Measurements from ENCODE around the gene ASRGL1.
"Not testable (repeated sequence)": the region's sequence is repeated elsewhere in the genome, so short reads cannot be mapped to it uniquely, and the experiment has no call there.

The ASRGL1 gene

DNA sequence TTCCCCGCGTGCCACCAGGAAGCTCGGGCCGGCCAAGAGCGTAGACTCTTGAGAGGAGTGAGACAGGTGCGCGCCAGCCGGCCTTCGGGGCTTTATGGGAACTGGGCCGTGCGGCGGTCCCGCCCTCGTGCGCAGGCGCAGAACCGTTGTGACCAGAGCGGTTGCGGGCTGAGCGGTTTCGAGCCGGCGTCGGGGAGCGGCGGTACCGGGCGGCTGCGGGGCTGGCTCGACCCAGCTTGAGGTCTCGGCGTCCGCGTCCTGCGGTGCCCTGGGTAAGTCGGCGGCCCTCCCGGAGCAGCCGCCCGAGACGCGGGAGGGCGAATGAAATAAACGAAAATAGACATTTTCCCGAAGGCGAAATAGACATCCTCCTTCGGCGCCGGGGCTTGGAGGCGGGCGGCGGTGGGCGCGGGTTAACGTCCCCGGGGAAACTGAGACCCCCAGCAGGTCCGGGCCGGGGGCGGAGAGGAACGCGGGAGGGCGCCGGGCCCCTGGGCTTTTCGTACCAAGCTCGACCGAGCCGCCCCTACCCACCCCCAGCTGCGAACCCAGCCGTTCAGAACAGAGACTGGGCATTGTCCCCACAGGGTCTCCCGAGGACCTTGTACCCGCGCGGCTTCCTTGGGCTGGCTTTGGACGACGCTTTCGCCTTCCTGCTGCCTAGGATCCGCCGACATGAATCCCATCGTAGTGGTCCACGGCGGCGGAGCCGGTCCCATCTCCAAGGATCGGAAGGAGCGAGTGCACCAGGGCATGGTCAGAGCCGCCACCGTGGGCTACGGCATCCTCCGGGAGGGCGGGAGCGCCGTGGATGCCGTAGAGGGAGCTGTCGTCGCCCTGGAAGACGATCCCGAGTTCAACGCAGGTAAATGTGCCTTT lies at the start of gene ASRGL1:
TSS of gene ASRGL1 (plus strand) at position 146 of the 879 bp plus-strand sequence. CDS start at position 676, 530 bp downstream.
- DNase-seq, result peak; percentile 85

- DNase-seq, result no peak
Measured at GRCh38 chr11:62295504-62295903, 41.7 kb upstream of the ASRGL1 start.

DNA sequence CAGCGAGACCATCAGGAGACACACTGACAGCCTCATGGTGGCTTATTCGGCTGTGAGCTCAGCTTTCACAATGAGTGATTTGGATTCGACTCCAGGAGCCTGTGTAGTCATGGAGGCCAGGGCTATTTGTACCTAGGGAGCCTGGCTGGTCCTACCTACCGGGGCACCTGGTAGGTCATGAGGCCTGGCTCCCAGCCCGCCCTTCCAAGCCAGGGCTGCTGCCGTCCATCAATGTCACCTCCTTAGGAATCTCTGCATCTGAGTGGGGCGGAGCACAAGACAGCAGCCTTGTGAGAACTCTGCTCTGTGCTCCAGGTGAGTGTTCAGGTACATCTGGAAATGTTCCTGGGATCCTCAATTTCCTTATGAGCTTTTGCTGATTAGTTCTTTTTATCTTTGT lies 38.3 kb upstream of the ASRGL1 start, which contains the start of gene SCGB1D4:
TSS of gene SCGB1D4 (minus strand) at position 101 of the 400 bp plus-strand sequence. CDS start at position 36, 65 bp downstream.
- DNase-seq, result no peak

DNA sequence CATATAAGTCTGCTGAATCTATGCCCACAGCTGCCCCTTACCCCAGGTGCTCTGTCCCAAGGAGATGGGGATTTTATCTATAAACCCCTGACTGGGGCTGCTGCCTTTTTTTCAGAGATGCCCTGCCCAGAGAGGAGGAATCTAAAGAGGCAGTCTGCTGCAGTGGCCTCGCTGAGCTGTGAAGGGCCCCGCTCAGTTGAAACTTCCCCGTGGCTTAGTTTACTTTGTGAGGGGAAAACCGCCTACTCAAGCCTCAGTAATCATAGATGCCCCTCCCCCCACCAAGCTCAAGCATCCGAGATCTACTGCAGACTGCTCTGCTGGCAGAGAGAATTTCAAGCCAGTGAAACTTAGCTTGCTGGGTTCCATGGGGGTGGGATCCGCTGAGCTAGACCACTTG lies 31.0 kb upstream of the ASRGL1 start:
- DNase-seq, result no peak

DNA sequence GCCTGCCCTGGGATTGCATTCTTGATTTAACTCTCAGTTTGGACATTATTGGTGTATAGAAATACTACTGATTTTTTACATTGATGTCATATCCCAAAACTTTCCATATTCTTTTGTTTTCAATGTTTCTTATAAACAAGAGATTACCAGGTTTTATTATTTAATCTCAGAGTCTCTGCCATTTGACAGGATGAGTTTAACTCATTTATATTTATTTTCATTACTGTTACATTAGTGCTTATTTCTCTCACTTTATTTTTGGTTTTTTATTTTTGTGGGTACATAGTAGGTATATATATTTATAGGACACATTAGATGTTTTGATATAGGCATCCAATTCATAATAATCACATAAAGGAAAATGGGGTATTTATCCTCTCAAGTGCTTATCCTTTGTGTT lies 29.3 kb upstream of the ASRGL1 start:
- no peak for DNase-seq

DNA sequence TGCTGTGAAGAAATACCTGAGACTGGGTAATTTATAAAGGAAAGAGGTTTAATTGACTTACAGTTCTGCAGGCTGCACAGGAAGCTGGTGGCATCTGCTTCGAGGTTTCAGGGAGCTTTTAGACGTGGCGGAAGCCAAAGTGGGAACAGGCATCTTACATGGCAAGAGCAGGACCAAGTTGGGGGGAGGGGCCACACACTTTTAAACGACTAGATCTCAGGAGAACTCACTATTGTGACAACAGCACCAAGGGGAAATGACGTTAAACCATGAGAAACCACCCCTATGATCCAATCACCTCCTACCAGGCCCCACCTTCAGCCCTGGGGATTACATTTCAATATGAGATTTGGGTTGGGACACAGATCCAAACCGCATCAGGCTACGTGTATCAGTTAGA lies 27.3 kb upstream of the ASRGL1 start:
- DNase-seq, result no peak

GRCh38 chr11:62315431-62315830 lies 21.8 kb upstream of the ASRGL1 start:
- DNase-seq, result no peak

- DNase-seq, result no peak
Measured at GRCh38 chr11:62322524-62322923, 14.7 kb upstream of the ASRGL1 start.

DNA sequence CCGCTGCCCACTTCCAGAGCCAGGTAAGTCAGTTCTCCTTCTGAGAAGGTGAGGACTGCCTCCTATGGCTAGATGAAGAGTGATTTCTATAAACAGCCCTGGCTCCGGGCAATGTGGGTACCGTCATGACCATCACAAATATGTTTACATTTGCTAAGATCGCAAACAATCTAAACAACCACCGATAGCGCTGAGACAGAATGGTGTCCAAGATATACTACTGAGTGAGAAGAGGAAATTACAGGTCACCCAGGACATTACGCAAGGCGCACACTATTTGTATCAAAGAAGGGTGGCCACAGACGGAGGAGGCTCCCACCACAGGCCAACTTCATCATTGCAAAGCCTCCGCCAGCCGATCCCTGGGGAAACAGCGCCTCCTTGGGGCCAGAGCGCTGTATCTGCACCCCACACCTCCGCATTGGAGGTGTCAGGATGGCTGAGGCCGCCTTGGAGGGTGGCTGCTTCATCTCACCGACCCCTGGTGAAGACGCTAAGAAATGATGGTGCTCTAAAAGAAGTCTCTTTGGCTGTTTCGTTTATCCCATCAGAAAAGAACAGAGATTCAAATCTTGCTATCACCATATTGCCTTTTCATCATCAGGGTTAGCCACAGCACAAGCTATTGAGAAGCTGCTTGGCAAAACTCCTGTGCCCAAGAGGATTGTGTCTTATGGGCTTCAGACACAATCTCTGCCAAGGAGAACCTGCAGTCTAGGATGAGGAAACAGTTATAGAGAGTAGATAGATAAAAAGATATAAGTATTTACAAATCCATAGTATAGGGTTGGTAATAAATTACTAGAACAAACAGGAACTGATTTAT lies 12.3 kb upstream of the ASRGL1 start:
- DNase-seq, result no peak

GRCh38 chr11:62325781-62326180 lies 11.5 kb upstream of the ASRGL1 start:
- not testable (repeated sequence) for DNase-seq

DNA sequence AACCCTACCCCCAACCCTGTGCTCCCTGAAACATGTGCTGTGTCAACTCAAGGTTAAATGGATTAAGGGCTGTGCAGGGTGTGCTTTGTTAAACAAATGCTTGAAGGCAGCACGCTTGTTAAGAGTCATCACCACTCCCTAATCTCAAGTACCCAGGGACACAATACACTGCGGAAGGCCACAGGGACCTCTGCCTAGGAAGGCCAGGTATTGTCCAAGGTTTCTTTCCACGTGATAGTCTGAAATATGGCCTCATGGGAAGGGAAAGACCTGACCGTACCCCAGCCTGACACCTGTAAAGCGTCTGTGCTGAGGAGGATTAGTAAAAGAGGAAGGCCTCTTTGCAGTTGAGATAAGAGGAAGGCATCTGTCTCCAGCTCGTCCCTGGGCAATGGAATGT lies 10.5 kb upstream of the ASRGL1 start:
- not testable (repeated sequence) for DNase-seq

DNA sequence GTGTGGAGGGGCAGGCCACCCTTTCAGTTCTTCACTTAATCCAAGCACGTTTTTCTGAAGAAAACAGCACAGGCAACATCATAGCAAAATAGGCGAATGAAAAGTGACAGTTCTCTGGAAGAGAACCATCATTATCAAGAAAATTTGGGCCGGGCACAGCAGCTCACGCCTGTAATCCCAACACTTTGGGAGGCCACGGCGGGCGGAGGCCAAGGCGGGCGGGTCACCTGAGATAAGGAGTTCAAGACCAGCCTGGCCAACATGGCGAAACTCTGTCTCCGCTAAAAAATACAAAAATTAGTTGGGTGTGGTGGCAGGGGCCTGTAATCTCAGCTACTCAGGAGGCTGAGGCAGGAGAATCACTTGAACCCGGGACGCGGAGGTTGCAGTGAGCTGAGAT lies 9.7 kb upstream of the ASRGL1 start:
- not testable (repeated sequence) for DNase-seq

DNA sequence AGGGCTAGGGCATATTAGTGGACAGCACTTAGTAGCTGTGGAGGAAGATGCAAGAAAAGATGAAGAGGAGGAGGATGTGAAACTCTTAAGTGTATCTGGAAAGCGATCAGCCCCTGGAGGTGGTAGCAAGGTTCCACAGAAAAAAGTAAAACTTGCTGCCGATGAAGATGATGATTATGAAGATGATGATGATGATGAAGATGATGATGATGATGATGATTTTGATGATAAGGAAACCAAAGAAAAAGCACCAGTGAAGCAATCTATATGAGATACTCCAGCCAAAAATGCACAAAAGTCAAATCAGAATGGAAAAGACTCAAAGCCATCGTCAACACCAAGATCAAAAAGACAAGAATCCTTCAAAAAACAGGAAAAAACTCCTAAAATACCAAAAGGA lies 6.0 kb upstream of the ASRGL1 start:
- DNase-seq, result not testable (repeated sequence)

- no peak for DNase-seq
Measured at GRCh38 chr11:62333768-62334167, 3.5 kb upstream of the ASRGL1 start.

- DNase-seq, result not testable (repeated sequence)
Measured at GRCh38 chr11:62336949-62337302, 322 bp upstream of the ASRGL1 start.

DNA sequence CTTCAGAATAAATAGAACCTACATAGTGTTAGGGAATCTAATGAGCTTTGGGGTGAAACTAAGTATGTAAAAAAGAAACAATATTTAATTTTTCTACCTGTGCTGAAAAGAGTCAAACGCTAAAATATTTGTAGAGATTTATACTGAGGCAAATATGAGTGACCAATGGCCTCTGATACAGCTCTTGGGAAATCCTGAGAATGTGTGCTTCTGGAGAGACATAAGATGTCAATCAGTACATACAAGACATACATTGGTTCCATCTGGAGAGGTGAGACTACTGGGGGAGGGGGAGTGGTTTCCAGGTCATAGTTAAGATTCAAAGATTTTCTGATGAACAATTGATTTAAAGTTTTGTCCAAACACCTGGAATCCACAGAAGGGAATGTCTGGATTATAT lies 970 bp downstream of the ASRGL1 start:
- DNase-seq, result no peak

GRCh38 chr11:62340269-62340901 lies 3.1 kb downstream of the ASRGL1 start:
- no peak for DNase-seq

GRCh38 chr11:62341588-62341987 lies 4.3 kb downstream of the ASRGL1 start:
- DNase-seq, result no peak

GRCh38 chr11:62343646-62344190 lies 6.5 kb downstream of the ASRGL1 start:
- DNase-seq, result not testable (repeated sequence)

GRCh38 chr11:62344210-62344609 lies 7.0 kb downstream of the ASRGL1 start:
- DNase-seq, result no peak

DNA sequence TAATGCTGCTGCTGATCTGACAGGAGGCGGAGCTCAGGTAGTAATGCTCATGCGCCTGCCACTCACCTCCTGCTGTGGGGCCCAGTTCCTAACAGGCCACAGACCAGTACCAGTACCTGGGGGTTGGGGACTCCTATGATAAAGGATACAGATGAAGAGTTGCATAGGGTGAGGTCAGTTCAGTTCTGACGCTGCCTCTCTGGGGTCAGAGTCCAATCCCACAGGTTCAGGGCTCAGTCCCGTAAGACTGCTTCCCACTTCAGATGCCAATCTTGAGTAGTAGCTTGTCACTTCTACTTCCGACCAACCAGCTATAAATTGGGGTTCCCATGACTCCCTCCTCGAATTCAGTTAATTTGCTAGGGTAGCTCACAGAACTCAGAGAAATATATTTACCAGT lies 8.6 kb downstream of the ASRGL1 start:
- no peak for DNase-seq

- DNase-seq, result no peak
Measured at GRCh38 chr11:62352355-62353336, 15.4 kb downstream of the ASRGL1 start.
